Measurements from ENCODE around the gene PCBP2.

PCBP2 gene

DNA sequence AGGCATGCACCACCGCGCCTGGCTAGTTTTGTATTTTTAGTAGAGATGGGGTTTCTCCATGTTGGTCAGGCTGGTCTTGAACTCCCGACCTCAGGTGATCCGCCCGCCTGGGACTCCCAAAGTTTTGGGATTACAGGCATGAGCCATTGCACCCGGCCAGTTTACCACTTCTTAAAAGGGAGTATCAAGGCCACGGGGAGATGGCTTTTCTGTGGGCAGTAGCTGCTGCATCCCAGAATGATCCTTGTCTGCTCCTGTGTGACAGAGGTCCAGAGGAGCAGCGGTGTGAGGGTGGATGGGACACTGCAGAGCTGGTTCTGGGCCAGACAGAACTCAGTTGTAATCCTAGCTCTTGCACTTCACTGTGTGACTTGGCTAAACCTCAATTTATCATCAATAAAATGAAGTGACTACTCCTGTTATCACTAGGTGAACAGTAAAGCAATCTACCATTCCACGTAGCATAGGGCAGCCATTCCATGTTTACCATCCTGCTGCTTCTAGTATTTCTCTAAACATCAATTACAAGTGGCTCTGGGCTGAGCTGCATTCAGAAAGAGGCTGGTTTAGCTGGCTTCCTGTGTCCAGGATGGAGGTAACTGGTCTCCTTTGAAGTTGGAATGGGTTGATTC is 58.4 kb downstream of the PCBP2 start:
- no peak for DNase-seq

DNA sequence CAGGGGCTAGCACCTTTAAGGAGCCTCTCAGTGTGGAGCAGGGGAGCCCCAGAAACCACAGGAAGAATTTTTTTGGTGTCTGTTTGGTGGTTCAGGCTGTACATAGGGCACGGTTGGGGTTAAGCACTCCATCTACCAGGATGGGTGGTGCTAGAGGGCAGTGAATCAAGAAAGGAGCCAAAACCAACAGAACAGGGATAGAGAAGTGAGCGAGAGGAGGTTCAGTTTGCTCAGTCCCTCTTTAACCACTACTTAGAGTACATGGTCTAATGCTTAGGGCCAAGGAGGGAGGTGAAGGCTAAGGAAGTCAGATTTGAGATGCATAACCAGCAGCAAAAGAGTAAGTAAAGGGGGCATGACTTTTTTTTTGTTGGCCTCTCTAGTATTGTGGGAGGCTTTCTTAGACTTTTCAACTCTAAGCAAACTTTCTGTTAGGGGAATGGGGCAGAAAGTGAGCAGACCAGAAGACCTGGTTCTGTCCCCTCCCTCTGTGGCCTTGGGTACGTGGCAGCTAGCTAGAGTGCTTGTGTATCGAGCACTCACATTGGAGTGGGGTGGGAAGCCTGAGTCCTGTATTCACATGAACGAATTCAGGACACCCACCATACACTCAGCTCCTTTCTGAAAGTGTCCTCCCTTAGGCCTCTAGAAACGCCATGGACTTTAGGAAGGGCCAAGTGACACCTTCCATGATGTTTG is 62.0 kb downstream of the PCBP2 start:
- no peak for DNase-seq

DNA sequence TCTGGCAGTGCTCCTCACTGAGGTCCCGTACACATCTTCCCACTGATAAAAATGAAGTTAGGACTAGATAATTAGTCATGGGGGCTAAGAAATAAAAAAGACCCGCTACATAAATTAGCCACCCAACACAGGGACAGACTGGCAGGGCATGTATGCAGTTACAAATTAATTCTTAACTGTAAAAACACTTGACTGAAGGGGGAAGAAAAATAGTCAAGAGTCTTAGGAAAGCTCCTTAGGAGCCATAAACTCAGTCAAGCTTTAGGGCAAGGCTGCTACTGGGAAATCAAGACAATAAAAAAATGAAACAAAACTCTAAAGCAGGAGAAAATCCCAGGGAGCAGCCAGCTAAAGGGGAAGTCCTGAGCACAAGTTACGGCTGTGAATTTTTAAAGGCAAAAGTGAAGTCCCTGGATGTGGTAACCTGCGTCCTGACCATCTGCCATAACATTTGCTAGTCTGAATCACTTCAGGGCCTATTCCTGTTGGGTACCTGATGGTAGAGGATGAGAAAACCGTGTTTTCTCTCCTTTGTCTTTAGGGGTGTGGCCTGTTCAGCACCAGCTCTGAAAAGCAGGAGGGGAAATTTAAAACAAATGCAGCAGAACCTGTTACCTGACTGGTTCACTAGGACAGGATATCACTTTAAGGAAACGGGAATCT is 62.9 kb downstream of the PCBP2 start:
- DNase-seq = no peak

DNA sequence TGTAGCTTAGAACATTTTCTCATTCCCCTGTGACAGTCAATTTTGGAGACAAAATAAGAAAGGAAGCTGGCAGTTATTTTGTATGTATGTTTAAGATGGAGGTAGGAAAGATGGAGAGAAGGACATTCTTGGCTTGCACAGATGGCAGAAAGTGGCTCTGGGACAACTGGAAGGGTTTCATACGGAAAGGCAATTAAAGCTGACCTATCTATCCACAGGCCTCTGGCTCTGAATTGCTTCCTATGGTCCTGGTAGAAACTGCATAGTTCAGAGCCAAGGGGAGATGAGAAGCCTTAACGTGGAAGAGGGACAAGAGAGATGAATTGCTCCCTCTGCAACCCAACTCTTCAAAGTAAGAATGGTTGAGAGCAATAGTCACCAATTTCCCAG is 63.4 kb downstream of the PCBP2 start:
- DNase-seq = no peak

DNA sequence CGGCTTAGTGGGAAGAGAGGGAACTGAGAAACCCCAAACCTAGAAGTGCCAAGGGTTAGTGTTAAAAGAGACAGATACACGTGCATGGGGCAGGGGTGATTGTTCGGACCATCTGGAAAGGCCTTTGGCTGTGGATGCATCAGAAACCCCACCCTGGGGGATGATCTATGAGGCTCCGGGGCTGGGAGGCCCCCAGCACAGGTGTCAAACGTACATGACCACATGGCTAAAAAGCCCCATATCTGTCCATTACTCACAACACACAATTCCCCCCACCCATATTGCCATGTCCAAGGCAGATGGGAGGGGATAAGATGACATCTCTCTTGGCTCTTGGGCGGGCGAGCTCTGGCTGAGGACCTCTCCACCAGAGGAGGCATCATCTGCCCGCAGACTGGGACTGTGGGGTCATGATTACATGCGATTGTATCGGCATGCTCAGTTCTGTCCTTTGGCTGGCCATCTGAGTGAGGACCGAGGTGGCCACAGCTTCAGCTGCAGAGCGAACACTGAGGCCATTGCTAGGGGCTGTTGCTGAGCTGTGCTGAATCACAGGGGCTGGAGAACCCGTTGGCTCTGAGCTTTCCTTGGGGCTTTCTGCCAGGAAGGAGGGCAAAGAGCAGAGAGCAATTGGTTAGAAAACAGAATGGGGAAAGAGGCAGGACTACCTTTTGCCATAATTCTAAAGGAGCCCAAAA is 65.0 kb downstream of the PCBP2 start:
- no peak for DNase-seq

DNA sequence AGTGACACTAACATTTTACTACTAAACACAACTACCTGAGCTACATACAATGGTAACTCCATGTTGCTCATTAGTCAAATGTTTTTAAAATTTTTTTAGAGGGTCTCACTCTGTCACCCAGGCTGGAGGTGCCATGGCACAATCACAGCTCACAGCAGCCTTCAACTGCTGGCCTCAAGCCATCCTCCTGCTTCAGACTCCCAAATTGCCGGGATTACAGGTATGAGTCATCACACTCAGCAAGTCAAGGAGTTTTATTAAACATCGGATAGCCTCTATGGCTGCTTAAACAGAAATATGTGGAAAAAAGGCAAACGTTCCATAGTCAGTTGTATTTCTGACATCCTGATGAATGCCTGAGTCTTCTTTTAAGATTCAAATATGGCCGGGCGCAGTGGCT is 66.5 kb downstream of the PCBP2 start:
- DNase-seq = no peak

DNA sequence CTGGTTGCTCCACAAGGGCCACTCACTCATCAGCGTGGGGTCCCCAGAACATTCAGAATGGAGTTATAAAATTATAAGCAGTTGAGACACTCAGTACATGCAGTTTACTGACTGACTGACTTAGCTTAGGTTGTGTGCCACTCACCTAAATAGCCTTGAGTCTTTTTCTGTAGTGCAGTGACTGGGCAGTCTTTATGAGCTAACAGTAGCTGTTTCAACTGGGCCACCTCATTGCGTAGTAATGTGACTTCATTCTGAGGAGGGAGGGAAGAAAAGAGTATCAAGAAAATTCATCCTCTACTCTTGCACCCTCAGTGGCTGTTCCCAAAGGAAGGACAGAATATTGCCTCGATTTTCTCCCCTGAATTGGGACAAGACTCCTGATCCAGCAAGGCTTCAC is 71.2 kb downstream of the PCBP2 start:
- DNase-seq = no peak

DNA sequence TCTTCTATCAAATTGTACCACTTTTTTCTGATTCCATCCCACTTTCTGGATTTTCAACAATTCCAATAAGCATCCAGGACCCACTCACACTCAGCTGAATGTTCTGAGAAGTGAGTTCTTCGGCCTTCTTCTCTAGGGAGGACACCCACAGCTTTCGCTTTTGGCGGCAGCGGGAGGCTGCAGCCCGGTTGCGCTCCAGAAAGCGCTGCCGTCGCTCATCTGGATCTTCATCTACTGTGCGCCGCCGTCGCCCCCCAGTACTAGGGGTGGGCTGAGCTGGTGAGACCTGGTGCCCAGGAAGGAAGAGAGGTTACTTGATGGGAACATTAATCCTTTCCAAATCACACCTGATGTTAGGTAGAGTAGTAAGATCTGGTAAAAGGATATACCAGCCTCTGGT is 72.6 kb downstream of the PCBP2 start:
- DNase-seq = no peak

DNA sequence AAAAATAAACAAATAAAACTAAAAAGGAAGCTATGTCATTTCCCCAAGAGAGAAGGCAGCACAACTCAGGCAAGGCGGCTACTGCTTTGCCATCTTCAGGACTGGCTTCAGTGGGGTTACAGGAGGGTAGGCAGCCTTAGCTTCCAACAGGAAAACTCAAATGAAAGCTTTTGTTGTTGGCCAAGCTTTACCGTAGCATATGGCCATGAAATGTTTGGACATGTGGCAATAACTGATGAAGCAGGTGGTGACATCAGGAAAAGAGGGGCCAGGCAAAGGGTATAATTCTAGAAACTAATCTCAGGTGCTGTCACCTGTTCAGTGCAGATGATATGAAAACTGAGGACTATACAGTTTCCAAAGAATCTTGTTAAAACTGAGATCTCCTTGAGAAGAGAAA is 78.2 kb downstream of the PCBP2 start:
- DNase-seq = no peak
